HFFc6 (cell line): ENCODE data around the gene C18orf63. TPM values are rescaled to one million over a fixed set of nuclear protein-coding genes. Genes with fewer than 3 reads are reported as not detected.

Source experiments
- DNase-seq: peaks from one replicate; pipeline ENCODE4 v3.0.0-alpha.2; 2018
- H3K27ac Mint-ChIP-seq: 2 replicates; pipeline ENCODE4 v1.8.0; 2020; ENCODE audit warnings: mild to moderate bottlenecking, mixed read lengths
- H3K27me3 Mint-ChIP-seq: 2 replicates; pipeline ENCODE4 v1.8.0; 2021; ENCODE audit warnings: mild to moderate bottlenecking, moderate library complexity, mixed read lengths; ENCODE audit not compliant: insufficient read depth
- H3K36me3 Mint-ChIP-seq: 2 replicates; pipeline ENCODE4 v1.8.0; 2021; ENCODE audit warnings: low read depth, mixed read lengths
- H3K4me1 Mint-ChIP-seq: 2 replicates; pipeline ENCODE4 v1.8.0; 2020; ENCODE audit warnings: low read depth, mixed read lengths
- H3K4me3 Mint-ChIP-seq: 2 replicates; pipeline ENCODE4 v1.8.0; 2020; ENCODE audit warnings: mild to moderate bottlenecking, moderate library complexity, mixed read lengths
- H3K9me3 Mint-ChIP-seq: 2 replicates; pipeline ENCODE4 v1.8.0; 2020; ENCODE audit warnings: mild to moderate bottlenecking, mixed read lengths
- CTCF ChIP-seq: fragments of 200-600 bp; sonication (generic); IDR thresholded peaks from 2 replicates; pipeline ENCODE4 v1.5.0; 2021; ENCODE audit warnings: antibody characterized with exemption, mild to moderate bottlenecking
- total RNA-seq, 6 experiments: library from RNA; stranded (reverse); fragmentation: NEBNext Ultra II Directional; extraction: Animal tissue kit (Norgen Biotek cat#: 25700); gene quantifications; 2 replicates in 1 of 6; 3 replicates in 5 of 6; pipeline ENCODE4 v1.2.3, GENCODE V29; 2021

The C18orf63 gene
- total RNA-seq, 6 experiments from 2014 or later = not detected

DNA sequence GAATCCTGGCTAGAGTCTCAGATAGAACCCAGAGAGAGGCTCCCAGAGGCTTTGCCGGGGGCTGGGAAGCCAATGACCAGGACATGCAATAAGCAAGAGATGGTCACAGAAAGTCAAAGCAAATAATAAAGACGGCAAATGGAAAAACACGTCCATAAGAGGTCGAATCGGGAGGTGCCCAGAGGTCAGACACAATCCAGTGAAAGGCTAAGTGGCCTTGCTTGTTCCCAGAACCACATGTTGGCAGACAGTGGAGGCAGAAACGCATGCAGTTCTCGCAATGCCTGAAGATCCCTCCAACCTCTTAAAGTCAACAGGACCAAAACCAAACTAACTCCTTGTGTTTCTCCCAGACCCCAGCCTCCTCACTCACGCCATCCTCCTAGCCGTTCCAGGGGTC, 26.9 kb upstream of the C18orf63 start:
- Mint-ChIP-seq H3K4me3 (peak overlapping the region; percentile 84), H3K36me3 (peaks cover 5% of the 10 kb centered on the region), H3K27me3 (no peaks in the 10 kb centered on the region), H3K9me3 (no peaks in the 10 kb centered on the region), H3K27ac (peak overlapping the region; percentile 86), H3K4me1 (peaks cover 71% of the 10 kb centered on the region)
- no peak for DNase-seq
- TF ChIP-seq CTCF = no peak

DNA sequence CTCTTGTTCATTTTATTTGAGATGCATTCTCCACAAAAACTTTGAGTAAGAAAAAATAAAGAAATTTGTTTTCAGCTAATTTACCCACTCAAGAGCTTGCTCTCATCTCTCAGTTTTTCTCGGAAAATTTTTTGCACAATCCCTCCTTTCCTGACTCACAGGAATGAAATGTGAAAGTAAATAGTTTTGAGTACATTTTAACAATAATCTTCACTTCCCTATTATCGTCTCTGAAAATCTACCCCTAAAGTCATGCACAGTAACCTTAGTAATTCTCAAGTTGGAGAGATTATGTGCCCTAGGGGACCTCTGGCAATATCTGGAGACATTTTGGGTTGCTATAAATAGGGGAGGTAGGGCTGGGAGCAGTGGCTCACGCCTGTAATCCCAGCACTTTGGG, 26.5 kb upstream of the C18orf63 start:
- Mint-ChIP-seq H3K4me1 (peaks cover 71% of the 10 kb centered on the region), H3K27me3 (no peaks in the 10 kb centered on the region), H3K4me3 (peak overlapping the region; percentile 84), H3K27ac (peak overlapping the region; percentile 86), H3K9me3 (no peaks in the 10 kb centered on the region), H3K36me3 (peaks cover 5% of the 10 kb centered on the region)
- TF ChIP-seq CTCF = no peak
- DNase-seq = peak; percentile 47

- peaks cover 5% of the 10 kb centered on the region for H3K36me3 Mint-ChIP-seq
- H3K9me3 Mint-ChIP-seq = no peaks in the 10 kb centered on the region
- peak overlapping the region; percentile 84 for H3K4me3 Mint-ChIP-seq
- DNase-seq = no peak
- TF ChIP-seq CTCF = no peak
- no peak overlapping the region for H3K27ac Mint-ChIP-seq
- H3K27me3 Mint-ChIP-seq = no peaks in the 10 kb centered on the region
- peaks cover 65% of the 10 kb centered on the region for H3K4me1 Mint-ChIP-seq
These were observed 25.6 kb upstream of the C18orf63 start for GRCh38 chr18:74290021-74290420.

GRCh38 chr18:74290794-74291471, 24.7 kb upstream of the C18orf63 start:
- DNase-seq = no peak
- Mint-ChIP-seq H3K4me3 (peak overlapping the region; percentile 95), H3K27ac (no peak overlapping the region), H3K27me3 (no peaks in the 10 kb centered on the region), H3K36me3 (peaks cover 5% of the 10 kb centered on the region), H3K4me1 (peaks cover 60% of the 10 kb centered on the region), H3K9me3 (no peaks in the 10 kb centered on the region)
- TF ChIP-seq CTCF = no peak; the same call in 1 of the 2 replicates

GRCh38 chr18:74291472-74291770, 24.2 kb upstream of the C18orf63 start:
- peaks cover 5% of the 10 kb centered on the region for H3K36me3 Mint-ChIP-seq
- no peaks in the 10 kb centered on the region for H3K9me3 Mint-ChIP-seq
- peak overlapping the region; percentile 55; the same call in 1 of the 2 replicates for H3K27ac Mint-ChIP-seq
- TF ChIP-seq CTCF = peak; percentile 1; the same call in 1 of the 2 replicates
- H3K4me3 Mint-ChIP-seq = peak overlapping the region; percentile 95
- H3K27me3 Mint-ChIP-seq = no peaks in the 10 kb centered on the region
- no peak for DNase-seq
- peaks cover 56% of the 10 kb centered on the region for H3K4me1 Mint-ChIP-seq
